Hepatocyte (in vitro differentiated cells): Measurements from ENCODE around the gene CARD11. TPM values are rescaled to one million over a fixed set of nuclear protein-coding genes. Genes with fewer than 3 reads are reported as not detected.

ENCODE experiments used
- DNase-seq: peaks from one replicate; pipeline ENCODE4 v3.0.0-alpha.2; 2016; ENCODE audit warnings: low spot score
- H2AFZ ChIP-seq: fragments of 200-600 bp; sonication (generic); 2 replicates; pipeline ENCODE4 v1.6.0; 2016; ENCODE audit warnings: antibody characterized with exemption, mild to moderate bottlenecking
- H3K27ac ChIP-seq: fragments of 200-600 bp; sonication (generic); 2 replicates; pipeline ENCODE4 v1.5.1; 2016; ENCODE audit warnings: mild to moderate bottlenecking
- H3K27me3 ChIP-seq: fragments of 200-600 bp; sonication (generic); 2 replicates; pipeline ENCODE4 v1.6.1; 2016
- H3K36me3 ChIP-seq: fragments of 200-600 bp; sonication (generic); replicated peaks from 2 replicates; pipeline ENCODE4 v1.5.1; 2016; ENCODE audit warnings: low read depth; ENCODE audit not compliant: insufficient read depth
- H3K4me1 ChIP-seq: fragments of 200-600 bp; sonication (generic); 2 replicates; pipeline ENCODE4 v1.5.1; 2016; ENCODE audit warnings: mild to moderate bottlenecking, moderate library complexity; ENCODE audit not compliant: insufficient read depth
- H3K4me2 ChIP-seq: fragments of 200-600 bp; sonication (generic); 2 replicates; pipeline ENCODE4 v1.6.0; 2016
- H3K4me3 ChIP-seq: fragments of 200-600 bp; sonication (generic); 2 replicates; pipeline ENCODE4 v1.5.1; 2016; ENCODE audit warnings: mild to moderate bottlenecking
- H3K79me2 ChIP-seq: fragments of 200-600 bp; sonication (generic); 2 replicates; pipeline ENCODE4 v1.6.0; 2017; ENCODE audit warnings: mild to moderate bottlenecking
- H3K9me2 ChIP-seq: fragments of 200-600 bp; sonication (generic); replicated peaks from 2 replicates; pipeline ENCODE4 v1.6.0; 2017; ENCODE audit warnings: mild to moderate bottlenecking; ENCODE audit not compliant: insufficient read depth
- H3K9me3 ChIP-seq: fragments of 200-600 bp; sonication (generic); 2 replicates; pipeline ENCODE4 v1.5.1; 2016; ENCODE audit warnings: low read depth, mild to moderate bottlenecking
- H4K20me1 ChIP-seq: fragments of 200-600 bp; sonication (generic); 2 replicates; pipeline ENCODE4 v1.6.0; 2016; ENCODE audit warnings: mild to moderate bottlenecking; ENCODE audit not compliant: insufficient read depth, poor library complexity, severe bottlenecking
- CTCF ChIP-seq: fragments of 200-600 bp; sonication (generic); IDR thresholded peaks from 2 replicates; pipeline ENCODE4 v1.5.1; 2016; ENCODE audit warnings: antibody characterized with exemption, mild to moderate bottlenecking; ENCODE audit not compliant: poor library complexity
- EZH2 ChIP-seq: fragments of 200-600 bp; sonication (generic); IDR thresholded peaks from 2 replicates; pipeline ENCODE4 v1.6.1; 2016; ENCODE audit warnings: antibody characterized with exemption, mild to moderate bottlenecking, borderline replicate concordance
- EZH2phosphoT487 ChIP-seq: fragments of 200-600 bp; sonication (generic); IDR thresholded peaks from one replicate; pipeline ENCODE4 v1.6.1; 2018; ENCODE audit warnings: antibody characterized with exemption, mild to moderate bottlenecking, low read depth, moderate library complexity; ENCODE audit not compliant: unreplicated experiment, severe bottlenecking
- WGBS: methylation state at CpG from one replicate; pipeline ENCODE4 v1.1.6; 2016; ENCODE audit warnings: low lambda C conversion rate; ENCODE audit errors: missing lambda C conversion rate; 5-methylcytosine and 5-hydroxymethylcytosine counted together
- polyA plus RNA-seq: library from polyadenylated mRNA; unstranded; fragments of >200 nt; fragmentation: Nextera tagmentation; extraction: Ambion mirVana; gene quantifications from 2 replicates; pipeline ENCODE4 v1.2.1, GENCODE V29; 2016
- total RNA-seq: library from RNA; depleted of rRNA; stranded (reverse); fragments of >200 nt; gene quantifications from 2 replicates; pipeline ENCODE4 v1.2.3, GENCODE V29; 2014

CARD11 gene
- total and polyA plus RNA-seq, 2 experiments from 2014 or later: 9.6 to 10.9 TPM

GRCh38 chr7:2962865-2963264, 80.8 kb downstream of the CARD11 start:
- H3K9me3 ChIP-seq: no peaks in the 10 kb centered on the region
- H3K36me3 ChIP-seq: no peaks in the 10 kb centered on the region
- H3K9me2 ChIP-seq: no peaks in the 10 kb centered on the region
- H3K4me2 ChIP-seq: no peak overlapping the region
- H3K79me2 ChIP-seq: no peaks in the 10 kb centered on the region
- H3K4me1 ChIP-seq: no peaks in the 10 kb centered on the region
- 95% methylated on average over 2 of the region's 2 CpGs for WGBS
- no peak overlapping the region for H3K27ac ChIP-seq
- TF ChIP-seq EZH2 (no peak), EZH2phosphoT487 (no peak), CTCF (no peak)
- H2AFZ ChIP-seq: no peak overlapping the region
- H3K27me3 ChIP-seq: no peaks in the 10 kb centered on the region
- no peaks in the 10 kb centered on the region for H4K20me1 ChIP-seq
- H3K4me3 ChIP-seq: no peak overlapping the region
- no peak for DNase-seq

GRCh38 chr7:2959828-2960599, 83.7 kb downstream of the CARD11 start:
- no peaks in the 10 kb centered on the region for H4K20me1 ChIP-seq
- H3K79me2 ChIP-seq: no peaks in the 10 kb centered on the region
- TF ChIP-seq EZH2phosphoT487 (no peak), CTCF (no peak), EZH2 (no peak)
- no peak overlapping the region for H3K4me2 ChIP-seq
- no peaks in the 10 kb centered on the region for H3K4me1 ChIP-seq
- H2AFZ ChIP-seq: no peak overlapping the region
- H3K27ac ChIP-seq: no peak overlapping the region
- H3K9me3 ChIP-seq: no peaks in the 10 kb centered on the region
- DNase-seq: no peak
- H3K36me3 ChIP-seq: no peaks in the 10 kb centered on the region
- 92% methylated on average over 14 of the region's 14 CpGs for WGBS
- H3K4me3 ChIP-seq: no peak overlapping the region
- no peaks in the 10 kb centered on the region for H3K9me2 ChIP-seq
- no peaks in the 10 kb centered on the region for H3K27me3 ChIP-seq

- H3K9me2 ChIP-seq: no peaks in the 10 kb centered on the region
- H3K27me3 ChIP-seq: no peaks in the 10 kb centered on the region
- H3K79me2 ChIP-seq: no peaks in the 10 kb centered on the region
- H3K4me2 ChIP-seq: no peak overlapping the region
- H4K20me1 ChIP-seq: no peaks in the 10 kb centered on the region
- 86% methylated on average over 15 of the region's 15 CpGs for WGBS
- no peak for DNase-seq
- H3K27ac ChIP-seq: no peak overlapping the region
- H3K4me1 ChIP-seq: no peaks in the 10 kb centered on the region
- H3K36me3 ChIP-seq: no peaks in the 10 kb centered on the region
- H3K9me3 ChIP-seq: no peaks in the 10 kb centered on the region
- TF ChIP-seq EZH2 (no peak), EZH2phosphoT487 (no peak), CTCF (no peak)
- H2AFZ ChIP-seq: no peak overlapping the region
- no peak overlapping the region for H3K4me3 ChIP-seq
These were observed 84.5 kb downstream of the CARD11 start for GRCh38 chr7:2959103-2959680.
